HG03565 (cell line): ENCODE results near the gene ZFP91.
"Not testable (repeated sequence)": the region's sequence is repeated elsewhere in the genome, so short reads cannot be mapped to it uniquely, and the experiment has no call there.

Experiments used
- ATAC-seq: cut with Tn5 transposase; IDR thresholded peaks from one replicate; pipeline ENCODE4 v1.9.1; 2021; ENCODE audit warnings: mild to moderate bottlenecking, moderate library complexity; ENCODE audit not compliant: unreplicated experiment

ZFP91 gene

DNA sequence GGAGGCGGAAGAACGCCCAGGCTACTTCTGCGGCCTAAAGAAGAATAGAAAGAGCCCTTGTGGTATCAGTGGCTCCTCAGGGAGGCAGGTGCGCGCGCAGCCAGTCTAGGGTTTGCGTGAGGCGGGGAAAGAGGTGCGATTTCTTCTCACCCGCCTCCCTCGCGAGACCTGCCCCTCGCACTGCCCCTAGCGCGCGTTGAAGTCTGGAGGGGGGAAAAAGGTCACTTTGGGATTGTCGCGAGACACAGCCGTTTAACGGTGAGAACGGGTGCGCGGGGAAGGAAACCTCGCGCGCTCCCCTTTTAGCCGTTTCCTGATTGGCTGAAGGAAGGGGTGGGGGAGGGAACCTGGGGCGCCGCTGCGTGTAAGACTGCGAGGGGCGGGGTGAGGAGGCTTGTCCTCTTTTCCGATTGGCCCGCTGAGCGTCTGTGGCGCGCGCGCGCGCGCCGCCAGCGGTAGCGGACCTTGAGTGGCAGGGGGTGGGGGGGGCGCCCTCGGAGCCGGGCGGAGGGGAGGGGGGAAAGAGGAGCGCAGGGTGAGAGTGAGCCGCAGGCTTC, at the start of gene ZFP91:
TSS of gene ZFP91 (plus strand) at position 429 of the 557 bp plus-strand sequence. CDS start 219 bp downstream, outside the sequence.
- ATAC-seq = peak; percentile 22

DNA sequence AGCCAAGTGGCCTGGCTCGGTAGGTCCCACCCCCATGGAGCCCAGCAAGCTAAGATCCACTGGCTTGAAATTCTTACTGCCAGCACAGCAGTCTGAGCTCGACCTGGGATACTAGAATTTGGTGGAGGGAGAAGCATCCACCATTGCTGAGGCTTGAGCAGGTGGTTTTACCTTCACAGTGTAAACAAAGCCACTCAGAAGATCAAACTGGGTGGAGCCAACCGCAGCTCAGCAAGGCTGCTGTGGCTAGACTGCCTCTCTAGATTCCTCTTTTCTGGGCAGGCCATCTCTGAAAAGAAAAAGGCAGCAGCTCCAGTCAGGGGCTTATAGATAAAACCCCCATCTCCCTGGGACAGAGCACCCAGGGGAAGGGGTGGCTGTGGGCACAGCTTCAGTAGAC, 48.6 kb upstream of the ZFP91 start:
- ATAC-seq = no peak

DNA sequence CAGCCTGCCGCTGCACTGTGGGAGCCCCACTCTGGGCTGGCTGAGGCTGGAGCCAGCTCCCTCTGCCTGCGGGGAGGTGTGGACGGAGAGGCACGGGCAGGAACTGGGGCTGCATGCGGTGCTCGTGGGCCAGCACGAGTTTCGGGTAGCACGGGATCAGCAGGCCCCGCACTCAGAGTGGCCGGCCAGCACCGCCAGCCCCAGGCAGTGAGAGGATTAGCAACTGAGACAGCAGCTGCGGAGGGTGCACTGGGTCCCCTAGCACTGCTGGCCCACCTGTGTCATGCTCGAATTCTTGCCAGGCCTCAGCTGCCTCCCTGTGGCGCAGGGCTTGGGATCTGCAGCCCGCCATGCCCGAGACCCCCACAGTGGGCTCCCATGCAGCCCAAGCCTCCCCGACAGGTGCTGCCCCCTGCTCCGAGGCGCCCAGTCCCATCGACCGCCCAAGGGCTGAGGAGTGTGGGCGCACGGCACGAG, 47.0 kb upstream of the ZFP91 start:
- ATAC-seq = no peak

DNA sequence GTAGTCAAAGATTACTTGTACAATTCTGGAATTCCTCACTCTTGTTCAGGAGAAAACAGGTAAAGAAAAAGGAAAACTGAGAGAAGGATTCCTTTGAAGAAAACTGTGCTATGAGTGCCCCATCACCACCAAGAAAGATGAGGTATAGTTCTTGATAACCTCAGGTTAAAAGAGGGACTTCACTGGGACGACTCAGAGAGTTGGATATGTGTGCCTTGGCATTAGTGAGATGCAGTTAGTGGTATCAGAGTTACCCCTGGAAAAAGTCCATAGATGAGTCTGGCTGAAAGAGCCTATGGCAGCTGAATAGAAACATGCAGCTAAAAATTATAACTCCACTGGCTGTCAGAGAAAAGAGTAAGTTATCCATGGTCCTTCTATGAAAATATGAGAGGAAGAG, 32.0 kb upstream of the ZFP91 start:
- ATAC-seq = no peak

- no peak for ATAC-seq
Observed at GRCh38 chr11:58549644-58550043, 29.2 kb upstream of the ZFP91 start.

DNA sequence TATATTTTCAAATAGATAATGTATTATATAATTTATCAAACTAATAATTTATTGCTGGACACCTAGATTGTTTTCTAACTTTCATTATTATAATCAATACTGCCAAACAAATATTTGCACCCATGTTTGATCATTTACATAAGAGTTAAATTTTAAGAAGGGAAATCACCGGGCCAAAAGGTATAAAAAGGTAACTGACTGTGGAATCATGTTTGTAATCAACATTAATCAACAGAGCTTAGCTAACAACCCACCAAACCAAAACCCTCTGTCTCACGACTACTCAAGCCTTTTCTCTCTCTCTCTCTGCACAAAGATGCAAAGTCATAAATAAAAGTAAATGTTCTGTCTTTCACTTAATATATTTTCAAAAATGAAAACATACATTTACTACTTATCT, 18.0 kb upstream of the ZFP91 start:
- ATAC-seq = no peak

DNA sequence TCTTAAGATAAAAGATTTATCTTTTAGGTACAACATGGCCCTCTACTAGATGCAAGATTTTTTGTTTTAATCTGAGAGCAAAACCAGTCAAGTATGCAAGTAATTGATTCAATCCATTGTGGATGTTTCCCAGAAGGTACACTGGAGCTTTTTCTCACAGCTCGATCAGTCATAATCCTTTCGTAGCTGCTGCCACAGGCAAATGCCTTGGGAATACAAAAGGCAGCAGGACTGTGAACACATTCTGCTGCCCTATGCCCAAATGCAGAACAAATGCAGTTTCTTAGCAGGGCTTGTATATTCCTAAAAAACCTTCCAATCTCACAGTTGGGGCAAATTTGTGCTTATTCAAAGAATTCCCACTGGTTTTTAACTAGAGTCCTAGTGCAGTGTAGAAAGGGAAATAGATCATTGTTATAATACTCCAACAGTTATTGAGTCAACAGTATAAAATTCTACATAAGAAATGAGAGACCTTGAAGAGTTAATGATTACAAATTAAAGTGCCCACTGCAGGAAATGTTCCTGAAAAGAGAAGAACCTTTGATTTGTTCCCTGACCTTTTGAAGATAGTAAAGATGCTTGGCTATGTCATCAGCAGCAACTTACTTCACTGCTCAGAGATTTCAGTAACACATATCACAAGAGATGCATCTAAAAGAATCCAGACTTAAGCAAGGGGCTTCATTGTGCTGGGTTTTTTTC, 17.3 kb upstream of the ZFP91 start:
- ATAC-seq = no peak

- peak; percentile 72 for ATAC-seq
Observed at GRCh38 chr11:58562375-58562800, 16.5 kb upstream of the ZFP91 start.

DNA sequence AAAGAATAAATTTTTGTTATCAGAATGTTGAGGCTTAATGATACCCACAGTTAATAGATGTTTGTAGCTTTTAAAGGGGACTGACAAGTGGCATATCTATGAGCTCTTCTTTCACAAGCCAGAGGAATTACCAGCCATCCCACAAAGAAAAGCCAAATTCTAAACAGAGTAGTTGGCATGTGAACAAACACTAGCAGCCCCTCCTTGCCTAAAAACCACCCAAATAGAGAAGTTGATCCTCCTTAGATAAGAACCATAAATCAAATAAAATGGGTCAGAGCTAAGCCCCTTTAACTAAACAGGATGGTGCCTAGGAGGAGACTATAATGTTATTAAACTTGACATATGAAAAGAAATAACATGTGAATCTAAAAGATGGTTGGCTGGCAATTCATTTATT, 14.6 kb upstream of the ZFP91 start:
- no peak for ATAC-seq

- peak; percentile 85 for ATAC-seq
Observed at GRCh38 chr11:58567889-58568512, 10.9 kb upstream of the ZFP91 start.

DNA sequence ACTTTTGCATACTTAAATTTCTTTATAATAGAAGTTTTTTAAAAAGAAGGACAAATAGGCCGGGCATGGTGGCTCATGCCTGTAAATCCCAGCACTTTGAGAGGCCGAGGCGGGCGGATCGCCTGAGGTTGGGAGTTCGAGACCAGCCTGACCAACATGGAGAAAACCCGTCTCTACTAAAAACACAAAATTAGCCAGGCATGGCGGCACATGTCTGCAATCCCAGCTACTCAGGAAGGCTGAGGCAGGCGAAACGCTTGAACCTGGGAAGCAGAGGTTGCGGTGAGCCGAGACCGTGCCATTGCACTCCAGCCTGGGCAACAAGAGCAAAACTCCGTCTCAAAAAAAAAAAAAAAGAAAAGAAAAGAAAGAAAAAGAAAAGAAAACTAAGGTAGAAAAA, 6.0 kb upstream of the ZFP91 start:
- not testable (repeated sequence) for ATAC-seq

DNA sequence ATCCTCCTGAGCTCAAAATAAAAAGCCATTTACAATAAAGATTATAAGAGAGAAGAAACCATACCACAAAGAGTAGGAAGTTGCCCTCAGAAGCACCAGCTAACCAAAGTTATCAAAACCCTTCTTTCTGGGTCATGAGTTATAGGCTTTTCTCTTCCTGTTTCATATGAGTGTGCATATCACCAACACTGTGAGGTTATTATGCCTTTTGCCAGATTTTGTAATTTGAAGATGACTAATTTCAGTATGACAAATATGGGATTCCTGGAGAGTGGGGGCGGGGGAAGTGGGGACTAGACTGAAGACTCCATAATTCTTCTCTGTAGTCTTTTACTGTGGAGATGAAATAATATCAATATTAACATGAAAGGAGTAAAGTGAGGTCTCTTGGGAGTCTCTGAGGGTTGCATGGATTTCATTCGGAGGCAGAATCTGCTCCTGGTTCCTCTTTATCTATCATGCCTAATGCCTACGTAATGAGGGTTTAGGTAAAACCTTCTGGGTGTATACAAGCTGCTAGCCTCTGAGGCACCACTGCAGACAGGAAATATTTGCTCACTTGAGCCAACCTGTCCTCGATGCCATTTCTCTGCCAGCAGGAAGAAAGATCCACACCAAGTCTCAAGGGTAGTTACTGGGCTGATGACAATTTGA, 5.3 kb upstream of the ZFP91 start:
- ATAC-seq = peak; percentile 17

DNA sequence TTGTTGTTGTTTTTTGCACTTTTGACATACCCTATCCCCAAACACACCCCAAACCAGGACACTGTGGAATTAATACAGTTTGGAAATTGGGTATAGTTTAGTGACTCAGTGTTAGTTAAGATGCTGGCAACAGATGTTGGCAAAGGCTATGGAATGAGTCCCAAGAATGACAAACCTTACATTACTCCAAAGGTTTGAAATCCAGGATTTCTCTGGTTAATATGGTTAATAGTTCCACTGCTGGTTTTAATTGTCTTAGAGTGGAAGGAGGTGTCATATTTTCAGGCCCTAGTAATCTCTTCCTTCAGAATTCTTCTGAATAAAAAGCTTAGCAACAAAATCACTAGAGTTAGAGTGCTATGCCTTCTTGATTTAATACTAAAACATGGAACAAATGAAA, 4.0 kb upstream of the ZFP91 start:
- no peak for ATAC-seq

DNA sequence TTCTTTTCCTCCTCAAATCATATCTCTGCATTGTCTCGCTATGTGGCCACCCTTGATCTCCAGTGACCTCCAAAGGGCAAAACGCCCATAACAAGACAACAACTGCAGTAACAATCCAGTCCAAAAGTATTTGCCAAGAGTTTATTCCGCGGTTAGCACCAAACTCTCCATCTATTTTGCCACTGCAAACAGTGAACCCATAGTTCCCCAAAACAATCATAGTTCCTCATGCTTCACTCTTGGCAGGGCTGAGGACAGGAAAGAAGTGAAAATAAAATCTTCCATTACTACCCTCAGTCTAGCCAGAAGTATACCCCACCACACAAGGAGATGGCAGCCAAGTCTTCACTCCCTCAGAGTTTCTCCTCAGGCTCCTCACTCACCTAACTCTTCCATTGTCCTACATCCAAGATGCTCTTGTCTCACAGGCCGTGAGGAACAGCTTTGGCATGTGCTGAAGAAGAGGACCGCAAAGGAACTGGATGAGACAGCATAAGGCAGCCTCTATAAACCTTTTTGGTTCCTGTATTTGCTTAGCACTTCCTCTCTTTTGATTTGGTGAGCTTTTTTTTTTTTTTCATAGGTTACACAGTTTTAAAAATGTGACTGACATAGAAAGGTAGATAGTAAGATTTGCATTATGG, 3.4 kb upstream of the ZFP91 start, which contains the start of gene LPXN:
TSS of gene LPXN (minus strand) at position 480 of the 644 bp plus-strand sequence. CDS start at position 396, 84 bp downstream.
- ATAC-seq = no peak

DNA sequence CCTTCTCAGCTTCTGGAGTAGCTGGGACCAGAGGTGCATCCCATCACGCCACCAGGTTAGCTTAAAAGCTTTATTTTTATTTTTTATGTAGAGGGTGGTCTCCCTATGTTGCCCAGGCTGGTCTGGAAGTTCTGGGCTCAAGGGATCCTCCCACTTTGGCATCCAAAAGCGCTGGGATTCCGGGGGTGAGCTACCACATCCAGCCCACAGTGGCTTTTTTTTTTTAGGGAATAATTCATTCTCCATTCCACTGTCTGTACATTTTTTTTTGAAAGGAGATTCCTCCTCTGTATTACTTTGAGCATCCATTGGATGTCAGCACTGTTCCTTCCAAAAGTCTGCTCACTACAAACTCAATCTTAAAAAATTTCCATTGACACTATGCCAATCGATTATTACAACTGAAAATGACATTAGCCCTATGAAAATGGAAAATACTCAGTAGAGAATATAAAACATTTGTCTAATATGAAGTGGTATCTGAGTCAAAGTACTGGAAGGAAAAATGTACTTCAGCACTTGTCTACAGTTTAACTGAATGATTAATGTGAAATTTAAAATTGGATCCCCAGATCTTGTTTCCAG, 1.9 kb upstream of the ZFP91 start:
- no peak for ATAC-seq

GRCh38 chr11:58577555-58578135, 1.2 kb upstream of the ZFP91 start:
- ATAC-seq = peak; percentile 38

- no peak for ATAC-seq
Observed at GRCh38 chr11:58578136-58578634, 678 bp upstream of the ZFP91 start.

DNA sequence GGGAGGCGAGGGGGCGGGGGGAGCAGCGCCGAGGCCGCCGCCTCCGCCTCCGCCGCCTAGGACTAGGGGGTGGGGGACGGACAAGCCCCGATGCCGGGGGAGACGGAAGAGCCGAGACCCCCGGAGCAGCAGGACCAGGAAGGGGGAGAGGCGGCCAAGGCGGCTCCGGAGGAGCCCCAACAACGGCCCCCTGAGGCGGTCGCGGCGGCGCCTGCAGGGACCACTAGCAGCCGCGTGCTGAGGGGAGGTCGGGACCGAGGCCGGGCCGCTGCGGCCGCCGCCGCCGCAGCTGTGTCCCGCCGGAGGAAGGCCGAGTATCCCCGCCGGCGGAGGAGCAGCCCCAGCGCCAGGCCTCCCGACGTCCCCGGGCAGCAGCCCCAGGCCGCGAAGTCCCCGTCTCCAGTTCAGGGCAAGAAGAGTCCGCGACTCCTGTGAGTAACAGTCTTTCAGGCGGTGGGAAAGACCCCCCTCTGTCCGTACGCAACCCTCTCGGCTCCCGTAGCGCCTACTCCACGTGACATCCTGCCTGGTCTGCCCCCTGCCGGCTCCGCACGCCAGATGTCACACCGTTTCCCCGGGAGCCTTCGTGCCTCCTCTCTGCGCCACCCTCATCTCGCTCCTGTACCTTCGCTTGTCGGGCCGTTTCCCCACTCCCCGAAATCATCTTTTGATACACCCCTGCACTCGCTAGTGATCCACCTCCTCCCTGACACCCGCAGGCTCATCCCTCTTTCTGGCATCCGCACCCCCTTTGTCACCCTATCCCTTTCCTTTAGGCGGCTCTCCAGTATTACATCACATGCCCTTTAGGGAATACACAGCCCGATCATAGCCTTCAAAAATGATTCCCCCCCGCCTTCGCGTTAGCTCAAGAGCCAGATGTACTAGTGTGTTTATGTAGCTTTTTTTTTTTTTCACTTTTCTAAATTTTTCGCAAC, 598 bp downstream of the ZFP91 start:
- peak; percentile 30 for ATAC-seq

- ATAC-seq = no peak
Observed at GRCh38 chr11:58580311-58580710, 1.4 kb downstream of the ZFP91 start.
